HG03575 (cell line): Measurements from ENCODE around the gene LGI4.
"Not testable (repeated sequence)": the region's sequence is repeated elsewhere in the genome, so short reads cannot be mapped to it uniquely, and the experiment has no call there.

Experiments used
- ATAC-seq: cut with Tn5 transposase; IDR thresholded peaks from one replicate; pipeline ENCODE4 v1.9.1; 2021; ENCODE audit not compliant: unreplicated experiment, insufficient number of reproducible peaks, low FRiP score; ENCODE audit errors: extremely low read depth

The LGI4 gene

GRCh38 chr19:35162471-35163326 is 27.8 kb upstream of the LGI4 start:
- no peak for ATAC-seq

- no peak for ATAC-seq
Observed at GRCh38 chr19:35161434-35161743, 26.5 kb upstream of the LGI4 start.

DNA sequence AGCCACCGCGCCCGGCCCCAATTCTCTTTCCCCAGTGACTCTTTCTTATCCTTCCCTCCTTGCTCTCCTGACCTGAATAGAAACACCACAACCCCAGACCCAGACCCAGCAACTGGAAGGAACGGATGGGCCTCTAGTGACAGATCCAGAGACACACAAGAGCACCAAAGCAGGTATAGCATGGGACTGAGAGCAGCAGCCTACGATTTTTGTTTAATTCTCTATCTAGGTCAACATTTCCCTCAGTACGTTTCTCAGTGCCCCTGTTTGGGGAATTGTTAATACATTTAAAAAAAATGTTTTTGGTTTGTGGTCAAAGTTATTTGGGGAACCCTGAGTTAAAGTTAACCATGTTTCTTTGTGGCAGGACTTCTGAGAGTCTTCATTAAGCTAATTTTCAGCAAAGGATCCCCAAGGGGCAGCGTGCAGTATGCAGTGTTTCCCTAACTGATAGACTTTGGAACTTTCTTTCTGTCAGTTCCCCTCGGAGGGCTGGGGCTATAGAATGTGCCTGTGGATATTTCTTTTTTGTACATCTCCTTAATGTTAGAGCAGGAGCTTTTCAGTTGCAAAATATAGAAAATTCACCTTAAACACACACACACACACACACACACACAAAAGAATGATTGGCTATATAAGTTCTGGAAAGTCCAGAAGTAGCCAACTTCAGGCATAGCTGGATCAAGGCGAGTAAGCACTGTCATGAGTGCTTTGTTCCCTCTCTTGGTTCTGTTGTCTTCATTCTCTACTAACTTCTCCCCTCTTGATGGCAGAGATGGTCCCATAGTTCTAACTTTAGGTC is 26.0 kb upstream of the LGI4 start:
- ATAC-seq: no peak

DNA sequence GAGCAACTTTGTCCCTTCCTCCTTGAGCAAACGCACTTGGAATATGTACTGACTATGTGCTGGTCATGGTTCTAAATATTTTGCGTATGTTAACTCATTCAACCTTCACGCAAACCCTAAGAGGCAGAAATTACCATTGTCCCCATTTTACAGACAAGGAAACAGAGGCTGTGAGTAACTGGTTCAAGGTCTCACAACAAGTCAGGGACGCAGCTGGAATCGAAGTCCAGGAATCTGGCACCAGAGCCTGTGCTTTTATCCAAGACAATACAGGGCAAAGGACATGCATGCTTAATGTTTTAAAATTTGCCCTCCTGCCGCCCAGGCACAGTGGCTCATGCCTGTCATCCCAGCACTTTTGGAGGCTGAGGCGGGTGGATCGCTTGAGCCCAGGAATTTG is 24.7 kb upstream of the LGI4 start:
- no peak for ATAC-seq

GRCh38 chr19:35157431-35157830 is 22.6 kb upstream of the LGI4 start:
- no peak for ATAC-seq

GRCh38 chr19:35156673-35157014 is 21.8 kb upstream of the LGI4 start:
- no peak for ATAC-seq

- ATAC-seq: no peak
Observed at GRCh38 chr19:35155981-35156672, 21.3 kb upstream of the LGI4 start.

GRCh38 chr19:35155441-35155840 is 20.6 kb upstream of the LGI4 start:
- ATAC-seq: no peak

DNA sequence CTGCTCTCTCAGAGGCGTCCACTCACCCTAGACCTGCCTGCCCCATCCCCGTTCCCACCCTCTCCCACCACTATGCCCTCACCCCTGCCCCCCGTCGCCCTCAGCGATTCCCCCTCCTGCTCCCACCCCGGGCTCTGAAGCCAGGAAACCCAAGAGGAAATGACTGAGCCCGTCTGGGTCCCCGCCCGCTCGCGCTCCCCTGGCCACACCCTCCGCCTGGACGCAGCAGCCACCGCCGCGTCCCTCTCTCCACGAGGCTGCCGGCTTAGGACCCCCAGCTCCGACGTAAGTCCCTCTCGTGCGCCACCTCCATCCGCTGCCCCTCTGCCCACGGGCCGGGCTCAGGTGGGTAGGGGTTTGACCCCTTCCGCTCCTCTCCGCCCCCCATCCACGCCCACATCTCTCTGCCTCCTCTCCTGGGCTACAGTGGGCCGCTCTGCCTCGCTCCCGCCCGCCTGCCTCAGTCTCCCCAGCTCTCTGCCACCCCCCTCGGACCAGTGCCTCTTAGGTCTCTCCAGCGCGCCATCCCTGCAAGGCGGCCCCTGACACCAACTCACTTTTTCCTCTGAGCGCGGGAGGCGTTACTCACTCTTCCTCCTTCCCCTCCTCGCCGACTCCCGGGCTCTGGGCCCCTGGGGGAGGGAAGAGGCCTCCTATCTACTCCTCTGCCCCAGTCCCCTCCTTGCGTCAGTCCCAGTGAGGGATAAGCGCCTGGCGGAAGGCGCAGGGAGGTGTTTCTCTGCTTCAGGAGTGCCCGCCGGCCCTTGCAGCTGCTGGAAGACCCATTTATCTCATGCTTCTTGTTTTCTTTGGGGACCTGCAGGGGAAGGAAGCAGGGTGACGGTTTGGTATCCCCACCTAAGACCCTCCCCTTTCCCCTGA is 19.9 kb upstream of the LGI4 start, which contains the start of gene FXYD5:
FXYD5 (plus strand) TSS at position 211 of the 882 bp plus-strand sequence. CDS start 816 bp downstream, outside the sequence.
- ATAC-seq: no peak

- ATAC-seq: no peak
Observed at GRCh38 chr19:35153701-35154524, 19.1 kb upstream of the LGI4 start.

DNA sequence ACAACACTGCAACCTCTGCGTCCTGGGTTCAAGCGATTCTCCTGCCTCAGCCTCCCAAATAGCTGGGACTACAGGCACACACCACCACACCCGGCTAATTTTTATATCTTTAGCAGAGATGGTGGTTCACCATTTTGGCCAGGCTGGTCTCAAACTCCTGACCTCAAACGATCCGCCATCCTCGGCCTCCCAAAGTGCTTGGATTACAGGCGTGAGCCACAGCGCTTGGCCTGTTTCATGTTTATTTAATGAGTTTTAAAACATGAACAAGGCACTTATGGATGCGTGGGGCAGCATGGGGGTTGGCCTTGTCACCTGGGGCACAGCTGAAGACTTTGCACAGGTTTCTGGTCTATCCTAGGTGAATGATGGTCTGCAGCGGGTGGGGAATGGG is 18.3 kb upstream of the LGI4 start:
- ATAC-seq: not testable (repeated sequence)

GRCh38 chr19:35151273-35152065 is 16.6 kb upstream of the LGI4 start:
- ATAC-seq: no peak

GRCh38 chr19:35150445-35150844 is 15.6 kb upstream of the LGI4 start:
- no peak for ATAC-seq

DNA sequence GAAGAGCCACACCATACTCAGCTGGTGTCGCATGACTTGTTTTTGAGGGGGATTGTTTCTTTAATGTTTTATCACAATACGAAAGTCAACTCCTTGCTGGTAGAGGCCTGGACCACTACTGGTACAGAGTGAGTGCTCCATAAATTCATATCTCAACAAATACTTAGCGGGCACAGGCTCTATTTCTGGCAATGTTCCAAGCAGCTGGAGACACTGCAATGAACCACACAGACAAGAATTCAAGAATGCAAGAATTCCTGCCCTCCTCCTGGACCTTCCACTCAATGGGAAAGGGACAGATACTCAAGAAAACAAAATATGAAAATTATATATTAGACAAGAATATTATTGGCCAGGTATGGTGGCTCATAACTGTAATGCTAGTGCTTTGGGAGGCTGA is 14.6 kb upstream of the LGI4 start:
- no peak for ATAC-seq

DNA sequence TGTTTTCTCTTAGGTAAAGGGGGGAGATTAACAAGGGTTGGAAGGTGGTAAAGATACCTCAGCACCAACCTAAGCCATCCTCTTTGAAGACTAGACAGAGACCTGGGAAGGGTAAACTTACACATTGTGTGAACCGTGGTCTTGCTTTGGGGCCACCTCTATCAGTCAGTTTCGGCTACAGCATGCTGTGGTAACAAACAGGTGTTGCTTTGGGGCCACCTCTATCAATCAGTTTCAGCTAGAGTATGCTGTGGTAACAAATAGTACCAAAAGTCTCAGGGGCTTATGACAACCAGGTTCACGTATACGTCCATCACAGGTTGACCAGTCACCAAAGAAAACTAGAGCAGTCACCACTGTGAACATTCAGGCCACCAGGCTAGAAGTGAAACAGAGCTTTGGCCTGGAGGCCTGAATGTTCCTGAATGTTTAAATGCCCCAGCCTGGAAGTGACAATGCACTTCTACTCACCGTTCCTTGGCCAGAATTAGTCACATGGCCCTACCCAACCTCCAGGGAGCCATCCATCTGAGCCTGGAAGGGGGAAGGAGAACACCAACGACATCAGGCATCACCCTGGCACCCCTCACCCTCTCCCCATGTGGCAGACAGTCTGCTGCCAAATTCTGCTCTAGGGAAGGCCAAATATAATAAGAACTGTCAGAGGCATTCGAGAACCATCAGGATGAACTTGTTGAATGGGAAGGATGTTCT is 12.0 kb upstream of the LGI4 start:
- no peak for ATAC-seq

DNA sequence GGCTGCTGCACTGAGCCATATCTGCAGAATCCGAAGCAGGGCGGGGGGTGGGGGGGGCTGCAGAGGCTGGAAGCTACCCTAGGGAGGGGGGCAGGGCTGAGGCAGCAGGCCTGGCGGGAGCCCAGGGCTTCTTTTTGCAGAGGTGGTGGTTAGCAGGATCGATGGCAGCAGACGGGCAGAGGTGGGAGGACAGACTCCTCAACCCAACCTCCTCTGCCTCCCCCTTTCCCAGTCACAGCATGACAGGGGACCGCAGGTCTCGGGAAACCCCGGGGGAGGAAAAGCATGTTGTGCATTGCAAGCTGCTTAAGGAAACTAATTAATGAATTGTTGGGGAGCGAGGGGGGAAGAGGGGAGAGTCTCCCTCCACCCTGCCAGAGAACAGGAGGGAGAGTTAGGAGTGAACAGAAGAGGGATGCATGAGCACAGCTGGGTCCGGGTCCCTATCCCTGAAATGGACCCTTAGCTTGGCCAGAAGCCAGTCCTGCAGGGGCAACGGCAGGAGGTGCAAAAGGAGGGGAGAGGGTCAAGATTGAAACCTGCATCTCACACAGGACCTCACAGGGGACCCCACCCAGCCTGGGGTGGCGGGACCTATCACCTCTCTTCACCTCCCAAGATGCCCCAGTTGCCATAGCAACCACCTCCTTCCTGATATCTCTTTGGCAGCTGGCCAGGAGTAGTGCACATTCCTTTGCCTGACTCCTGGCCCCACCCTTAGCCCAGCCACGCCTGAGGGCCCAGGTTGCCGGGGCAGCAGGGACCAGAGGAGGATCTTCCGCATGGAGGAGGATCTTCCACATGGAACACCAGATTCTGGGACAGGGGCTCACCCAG is 10.0 kb upstream of the LGI4 start:
- no peak for ATAC-seq
